ENCODE measurements around the gene DCC.

Gene DCC

GRCh38 chr18:53080687-53081086, 740.7 kb downstream of the DCC start:
- no peak for DNase-seq (ENCODE audit: low read depth in 2 of 2)

DNA sequence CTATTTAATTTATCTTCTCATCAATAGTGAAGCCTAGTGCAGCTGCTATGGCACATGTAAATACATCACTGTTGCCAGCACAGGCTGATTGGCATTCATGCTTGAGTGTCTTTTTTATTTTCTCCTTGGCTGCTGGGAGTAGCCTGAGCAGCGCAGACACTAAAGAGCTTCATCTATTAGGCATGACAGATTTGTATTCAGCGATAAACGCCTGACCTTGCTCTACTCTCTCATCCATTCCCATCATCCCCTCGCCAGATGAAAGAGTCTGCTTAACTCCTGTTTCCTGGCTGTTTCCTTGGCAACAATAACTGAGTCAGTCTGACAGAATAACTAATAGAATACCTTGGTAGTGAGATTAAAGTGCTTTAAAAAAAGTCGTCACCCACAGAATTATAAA, 753.6 kb downstream of the DCC start:
- no peak for DNase-seq (ENCODE audit: low read depth in 2 of 2)

DNA sequence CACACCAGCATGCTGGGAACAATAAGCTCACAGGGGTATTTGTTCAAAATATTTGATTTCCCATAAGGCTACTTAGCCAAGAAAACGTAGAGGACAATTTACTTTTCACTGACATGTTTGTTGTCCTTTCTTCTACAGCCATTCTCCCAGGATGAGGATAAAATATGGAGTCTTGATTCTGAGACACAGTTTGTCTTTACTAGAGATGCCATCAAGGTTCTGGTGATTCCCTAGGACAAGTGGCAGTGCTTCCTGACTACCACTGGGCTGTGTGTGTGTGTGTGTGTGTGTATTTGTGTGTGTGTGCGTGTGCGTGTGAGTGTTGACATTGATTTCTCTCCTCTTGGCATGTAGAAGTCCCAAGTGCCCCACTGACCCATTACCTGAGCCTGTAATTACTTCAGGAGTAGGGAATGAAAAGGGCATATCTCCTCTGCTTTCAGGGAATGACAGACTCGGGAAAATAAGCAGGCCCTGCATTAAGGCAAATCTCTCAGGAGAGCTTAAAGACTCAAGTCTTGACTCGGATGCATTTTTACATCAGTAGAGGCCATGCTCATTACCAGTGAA, 761.6 kb downstream of the DCC start:
- DNase-seq (ENCODE audit: low read depth in 2 of 2) = no peak

DNA sequence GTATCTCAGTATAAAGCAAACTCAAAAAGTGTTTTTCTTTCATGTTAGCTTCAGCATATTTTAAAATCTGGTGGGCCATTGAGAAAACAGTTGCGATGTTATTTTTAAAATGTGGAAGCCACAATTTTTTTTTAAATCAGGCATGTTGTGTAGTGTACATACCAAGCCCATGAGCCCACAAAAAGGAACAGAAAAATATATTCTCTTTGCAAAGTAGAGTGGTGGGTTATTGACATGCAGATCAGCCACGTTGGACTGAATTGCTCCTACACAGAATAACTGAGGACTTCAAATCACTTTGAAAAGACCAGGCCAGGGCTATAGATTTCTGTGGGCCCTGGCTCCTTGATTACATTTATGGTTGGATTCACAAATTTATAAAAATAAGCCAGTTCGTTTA, 774.4 kb downstream of the DCC start:
- DNase-seq (ENCODE audit: low read depth in 2 of 2) = no peak

- no peak for DNase-seq (ENCODE audit: low read depth in 2 of 2)
These were observed 776.0 kb downstream of the DCC start for GRCh38 chr18:53115876-53116585.

GRCh38 chr18:53117851-53118250, 777.9 kb downstream of the DCC start:
- DNase-seq (ENCODE audit: low read depth in 2 of 2) = no peak

DNA sequence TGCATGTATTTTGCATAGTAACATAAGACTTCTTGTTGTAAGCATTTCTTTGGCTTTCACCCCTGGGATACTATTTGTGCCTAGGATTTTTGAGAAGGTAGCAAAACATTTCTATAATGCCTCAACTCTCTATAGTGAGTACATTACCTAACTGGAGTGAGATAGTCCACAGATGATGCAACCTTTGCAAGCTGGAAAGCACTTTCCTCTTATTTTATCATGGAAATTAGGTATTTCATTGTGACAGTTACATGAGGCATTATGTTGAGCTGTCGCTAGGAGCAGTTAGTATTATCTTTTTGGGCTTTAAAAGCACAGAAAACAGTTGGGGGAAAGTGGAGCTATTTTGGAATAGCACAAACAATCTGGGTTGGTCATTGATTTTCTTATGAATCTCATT, 786.2 kb downstream of the DCC start:
- DNase-seq (ENCODE audit: low read depth in 2 of 2) = no peak

DNA sequence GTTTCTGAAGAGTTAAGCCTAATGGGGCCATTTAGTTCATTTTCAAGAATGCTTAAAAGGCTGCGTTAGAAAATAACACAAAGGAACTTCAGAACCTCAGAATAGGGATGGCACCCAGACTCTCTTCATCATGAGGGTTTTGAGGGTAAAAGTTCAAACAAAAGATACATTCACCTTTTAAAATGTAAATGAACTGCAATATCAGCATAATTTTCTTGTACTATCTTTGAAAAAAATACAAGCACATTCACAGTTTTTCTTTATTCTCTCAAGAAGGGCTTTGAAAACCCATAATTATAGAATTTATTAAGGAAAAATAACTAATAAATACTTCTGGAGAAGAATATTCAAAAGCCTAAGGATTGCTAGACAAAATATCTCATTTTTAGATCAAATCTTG, 791.0 kb downstream of the DCC start:
- DNase-seq (ENCODE audit: low read depth in 2 of 2) = no peak

DNA sequence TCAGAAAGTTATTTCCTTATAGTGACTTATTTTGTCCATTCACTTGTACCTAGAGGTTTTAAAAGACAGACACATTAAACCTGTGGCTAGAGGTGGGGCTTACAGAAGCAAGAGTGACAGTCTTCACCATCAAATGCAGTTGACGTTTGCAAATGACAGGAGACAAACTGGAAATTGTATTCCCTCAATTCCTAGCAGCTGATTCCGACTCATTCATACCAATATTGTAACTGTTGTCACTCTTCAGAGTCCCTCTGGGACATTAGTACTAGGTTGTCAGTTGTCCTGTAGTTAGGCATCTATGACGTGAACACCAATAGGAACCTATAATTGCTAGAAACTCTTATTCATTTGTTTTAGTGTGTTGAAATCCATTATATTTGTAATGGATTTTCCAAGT, 794.7 kb downstream of the DCC start:
- no peak for DNase-seq (ENCODE audit: low read depth in 2 of 2)

GRCh38 chr18:53135654-53136053, 795.7 kb downstream of the DCC start:
- DNase-seq (ENCODE audit: low read depth in 2 of 2) = no peak

DNA sequence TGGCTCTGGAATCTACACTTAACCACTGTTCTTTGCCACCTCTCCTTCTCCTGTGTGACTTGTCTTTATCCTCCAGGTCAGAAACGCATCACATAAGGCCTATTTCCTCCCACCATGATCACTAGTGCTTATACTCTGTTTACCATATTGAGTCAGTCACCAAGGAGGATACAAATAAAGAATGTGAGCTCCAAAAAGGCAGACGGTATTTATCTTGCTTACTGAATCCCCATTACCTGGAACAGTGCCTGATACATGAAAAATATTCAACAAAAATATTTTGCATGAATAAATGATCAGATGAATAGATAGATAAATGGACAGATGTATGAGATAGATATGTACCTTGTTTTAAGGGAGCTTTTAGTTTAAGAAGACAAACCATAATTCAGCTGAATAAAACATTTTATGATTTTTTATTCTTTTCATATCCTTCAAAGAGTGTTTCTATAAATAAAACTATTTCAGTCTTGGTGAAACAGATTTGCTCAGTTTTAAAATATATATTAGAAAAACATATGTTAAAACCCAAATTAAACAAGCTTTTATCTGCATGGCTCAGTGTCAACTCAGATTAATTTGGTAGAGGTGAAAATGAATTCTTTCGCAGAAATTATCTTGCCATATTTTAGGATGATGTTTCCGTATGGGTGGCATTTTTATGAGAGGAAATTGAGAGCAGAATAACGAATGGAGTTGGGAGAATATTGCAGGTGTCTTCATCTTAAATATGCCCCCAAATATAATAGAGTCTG, 799.9 kb downstream of the DCC start:
- no peak for DNase-seq (ENCODE audit: low read depth in 2 of 2)

DNA sequence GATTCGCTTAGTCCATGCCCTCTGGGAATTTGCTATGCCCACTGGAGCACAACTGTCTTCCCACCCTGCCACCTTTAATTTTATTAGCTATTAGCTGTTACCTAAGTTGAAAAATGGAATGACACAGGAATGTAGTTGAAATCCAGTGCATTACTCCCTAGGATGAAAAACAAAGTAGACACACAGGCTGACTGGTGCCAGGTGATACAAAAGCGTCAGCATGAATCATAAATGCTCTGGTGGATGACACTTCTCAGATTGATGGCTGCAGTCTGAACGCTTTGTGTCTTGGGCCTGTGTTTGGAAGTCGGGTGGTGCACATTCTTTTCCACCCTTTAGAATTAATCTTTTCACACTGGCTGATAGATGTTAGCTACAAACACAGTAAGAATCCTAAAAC, 802.0 kb downstream of the DCC start:
- no peak for DNase-seq (ENCODE audit: low read depth in 2 of 2)

DNA sequence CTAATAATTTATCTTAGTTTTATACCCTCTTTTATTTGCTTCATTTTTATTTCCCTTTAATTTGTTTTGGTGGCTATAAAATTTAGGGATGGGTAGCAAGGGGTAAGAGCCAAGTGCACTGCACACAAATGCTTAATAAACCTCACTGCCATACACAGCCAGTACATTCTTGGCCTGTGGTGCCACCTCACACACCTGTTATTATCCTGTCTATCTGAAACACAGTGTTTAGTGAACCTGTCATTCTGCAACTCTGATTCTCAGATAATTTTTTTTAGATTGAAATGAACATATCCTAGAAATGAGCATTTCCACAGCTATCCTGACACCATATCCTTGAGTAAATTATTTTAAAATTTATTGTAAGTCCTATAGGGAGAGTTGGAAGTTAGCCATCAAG, 807.5 kb downstream of the DCC start:
- no peak for DNase-seq (ENCODE audit: low read depth in 2 of 2)

- DNase-seq (ENCODE audit: low read depth in 2 of 2) = no peak
These were observed 808.1 kb downstream of the DCC start for GRCh38 chr18:53148123-53148522.

GRCh38 chr18:53152476-53152875, 812.5 kb downstream of the DCC start:
- DNase-seq (ENCODE audit: low read depth in 2 of 2) = no peak

DNA sequence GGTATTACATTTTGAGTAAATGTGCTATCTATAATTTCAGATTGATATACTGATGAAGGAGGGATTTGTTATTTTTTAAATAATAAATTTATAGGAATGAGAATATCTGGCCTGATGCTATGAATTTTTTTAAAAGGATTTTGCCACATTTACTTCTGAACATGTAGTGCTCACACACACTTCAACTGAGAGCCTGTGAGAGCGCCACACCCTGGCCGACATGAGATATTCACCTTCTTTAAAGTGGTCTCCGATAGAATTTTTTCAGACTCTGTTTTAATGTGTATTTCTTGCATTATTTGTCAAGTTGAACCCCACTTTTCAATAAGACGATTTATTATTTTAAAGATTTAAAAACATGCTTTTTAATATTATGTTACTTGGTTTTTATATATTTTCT, 813.3 kb downstream of the DCC start:
- no peak for DNase-seq (ENCODE audit: low read depth in 2 of 2)

- no peak for DNase-seq (ENCODE audit: low read depth in 2 of 2)
These were observed 813.8 kb downstream of the DCC start for GRCh38 chr18:53153800-53154199.

DNA sequence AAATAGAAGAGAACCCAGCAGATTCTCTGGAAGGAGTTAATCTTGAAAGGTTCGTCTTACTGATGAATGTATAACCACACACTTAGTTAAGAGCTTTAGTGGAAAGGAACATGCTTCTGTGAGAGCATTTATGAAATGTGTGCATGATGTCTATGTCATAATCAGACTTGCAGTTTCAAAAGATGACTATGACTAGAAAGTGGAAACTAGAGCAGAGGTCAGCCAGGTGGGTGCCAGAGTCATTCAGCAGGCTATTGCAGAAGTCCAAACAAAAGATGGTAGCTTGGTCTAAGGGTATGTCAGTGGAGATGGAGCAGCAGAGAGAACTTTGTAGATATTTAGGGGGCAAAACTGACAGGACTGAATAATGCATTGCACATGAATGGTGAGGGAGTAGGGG, 825.8 kb downstream of the DCC start:
- no peak for DNase-seq (ENCODE audit: low read depth in 2 of 2)

GRCh38 chr18:53169346-53169745, 829.3 kb downstream of the DCC start:
- no peak for DNase-seq (ENCODE audit: low read depth in 2 of 2)

DNA sequence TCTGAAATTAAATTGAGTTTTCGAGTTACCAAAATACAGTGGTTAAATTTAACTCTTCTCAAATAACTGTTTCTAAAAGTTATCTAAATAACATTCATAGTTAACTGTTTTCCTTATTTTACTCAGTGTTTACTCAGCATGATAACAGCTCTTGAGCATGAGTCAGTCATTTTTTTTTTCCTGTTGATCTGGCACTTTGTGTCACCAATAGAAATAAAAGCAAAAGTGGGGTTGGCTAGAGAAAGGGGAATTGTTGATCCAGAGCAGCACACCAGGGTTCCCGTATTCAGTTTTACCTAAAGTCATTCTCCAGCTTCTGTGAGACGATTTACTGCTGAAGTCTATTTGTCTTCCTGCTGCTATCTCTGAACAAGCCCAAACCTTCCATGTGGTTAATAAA, 851.6 kb downstream of the DCC start:
- DNase-seq (ENCODE audit: low read depth in 2 of 2) = no peak

DNA sequence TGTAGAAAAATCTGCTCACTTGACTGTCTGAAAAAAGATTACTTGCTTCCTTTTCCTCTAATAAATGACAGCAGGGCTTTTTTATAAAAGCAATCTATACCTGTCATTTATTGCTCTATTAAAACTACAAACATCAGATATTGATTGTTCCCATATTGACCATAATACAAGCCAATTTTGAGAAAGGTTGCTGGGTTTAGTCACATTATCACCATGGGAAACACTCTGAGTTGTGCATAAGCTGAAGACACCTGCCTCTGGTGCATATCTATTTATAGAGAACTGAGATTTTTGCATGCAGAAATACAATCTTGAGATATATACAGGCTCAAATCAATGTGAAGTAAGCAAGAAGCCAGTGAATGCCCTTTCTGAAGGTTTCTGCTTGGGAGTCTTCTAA, 853.9 kb downstream of the DCC start:
- DNase-seq (ENCODE audit: low read depth in 2 of 2) = no peak

GRCh38 chr18:53219853-53220252, 879.9 kb downstream of the DCC start:
- no peak for DNase-seq (ENCODE audit: low read depth in 2 of 2)

- no peak for DNase-seq (ENCODE audit: low read depth in 2 of 2)
These were observed 884.3 kb downstream of the DCC start for GRCh38 chr18:53224128-53224778.
